ENCODE measurements around the gene CDH13.

CDH13 gene

GRCh38 chr16:83134638-83135037 is 507.9 kb downstream of the CDH13 start:
- no peak for TF ChIP-seq ZFX (IDR thresholded peaks at IDR 0.05; ENCODE audit: borderline replicate concordance)
- no peak for TF ChIP-seq CTCF (IDR thresholded peaks at IDR 0.05)
- no peak overlapping the region for H3K27ac ChIP-seq

DNA sequence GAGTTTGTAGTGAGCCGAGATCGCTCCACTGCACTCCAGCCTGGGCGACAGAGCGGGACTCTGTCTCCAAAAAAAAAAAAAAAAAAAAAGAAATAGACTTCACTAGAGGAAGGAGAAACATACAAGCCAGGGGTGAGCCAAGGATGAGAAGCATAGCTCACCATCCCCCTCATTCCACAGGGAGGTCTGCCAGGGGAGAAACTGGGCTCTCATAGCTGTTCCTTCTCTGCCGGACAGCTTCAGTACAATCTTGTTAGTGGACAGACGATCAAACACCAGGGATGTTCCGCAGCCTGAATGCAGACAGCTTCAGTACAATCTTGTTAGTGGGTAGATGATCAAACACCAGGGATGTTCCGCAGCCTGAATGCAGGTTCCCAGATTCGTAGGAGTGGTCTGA is 509.6 kb downstream of the CDH13 start:
- TF ChIP-seq ZFX (IDR thresholded peaks at IDR 0.05; ENCODE audit: borderline replicate concordance) (no peak), CTCF (IDR thresholded peaks at IDR 0.05) (no peak)
- H3K27ac ChIP-seq: no peak overlapping the region

DNA sequence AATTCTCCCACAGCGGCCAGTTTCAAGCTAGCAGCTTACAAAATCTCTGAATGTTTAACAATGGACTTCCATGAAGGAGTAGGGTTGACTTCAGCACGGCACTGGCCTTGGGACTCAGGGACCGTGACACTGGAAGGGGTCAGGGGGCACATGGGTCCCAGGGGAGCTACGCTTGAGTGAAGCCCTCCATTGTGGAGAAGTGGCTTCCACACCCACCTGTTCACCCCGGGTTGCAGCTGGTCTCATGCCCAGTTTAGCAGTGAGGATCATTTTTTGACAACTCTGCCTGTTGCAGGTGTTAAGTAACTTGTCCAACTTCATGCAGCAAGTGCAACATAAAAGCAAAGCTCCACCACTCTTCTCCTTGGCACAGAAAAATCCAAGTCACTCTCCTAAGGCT is 510.2 kb downstream of the CDH13 start:
- no peak for TF ChIP-seq ZFX (IDR thresholded peaks at IDR 0.05; ENCODE audit: borderline replicate concordance)
- TF ChIP-seq CTCF (IDR thresholded peaks at IDR 0.05): no peak
- H3K27ac ChIP-seq: no peak overlapping the region

GRCh38 chr16:83137326-83137781 is 510.6 kb downstream of the CDH13 start:
- H3K27ac ChIP-seq: no peak overlapping the region
- no peak for TF ChIP-seq CTCF (IDR thresholded peaks at IDR 0.05)
- TF ChIP-seq ZFX (IDR thresholded peaks at IDR 0.05; ENCODE audit: borderline replicate concordance): no peak

GRCh38 chr16:83137894-83138293 is 511.1 kb downstream of the CDH13 start:
- H3K27ac ChIP-seq: no peak overlapping the region
- no peak for TF ChIP-seq ZFX (IDR thresholded peaks at IDR 0.05; ENCODE audit: borderline replicate concordance)
- no peak for TF ChIP-seq CTCF (IDR thresholded peaks at IDR 0.05)

GRCh38 chr16:83138512-83138911 is 511.7 kb downstream of the CDH13 start:
- TF ChIP-seq CTCF (IDR thresholded peaks at IDR 0.05): no peak
- TF ChIP-seq ZFX (IDR thresholded peaks at IDR 0.05; ENCODE audit: borderline replicate concordance): no peak
- no peak overlapping the region for H3K27ac ChIP-seq

DNA sequence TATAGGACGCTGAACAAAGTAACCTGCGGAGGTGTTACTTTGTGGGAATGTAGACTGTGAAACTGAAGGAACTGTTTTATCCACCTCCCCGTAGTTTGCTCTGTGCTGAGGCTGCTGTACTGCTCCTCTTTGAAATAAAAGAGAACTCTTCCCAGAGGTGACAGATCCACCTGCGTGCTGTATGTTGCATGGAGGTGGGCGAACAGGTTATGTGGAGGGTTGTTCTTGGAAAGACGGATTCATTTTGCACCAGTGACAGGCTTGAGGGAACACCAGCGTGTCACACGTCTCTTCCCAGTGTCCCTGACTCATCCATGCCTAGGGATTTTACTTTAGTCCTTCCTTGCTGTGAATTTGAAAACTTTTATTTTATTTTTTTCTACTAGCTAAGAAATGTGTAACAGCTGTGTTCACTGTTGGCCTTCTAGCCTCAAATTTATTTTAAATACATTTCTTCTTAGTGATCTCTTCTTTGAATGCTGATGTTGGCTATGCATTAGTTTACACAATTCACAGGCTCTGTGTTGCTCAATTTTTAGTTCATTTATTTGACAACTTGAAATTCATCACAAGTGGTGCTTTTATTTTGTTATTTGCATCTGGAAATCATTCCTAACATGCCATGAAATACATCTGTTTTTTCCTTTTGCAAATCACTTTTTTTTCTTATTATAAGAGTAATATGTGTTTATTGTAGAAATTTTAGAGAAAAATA is 512.4 kb downstream of the CDH13 start:
- TF ChIP-seq ZFX (IDR thresholded peaks at IDR 0.05; ENCODE audit: borderline replicate concordance): no peak
- no peak for TF ChIP-seq CTCF (IDR thresholded peaks at IDR 0.05)
- no peak overlapping the region for H3K27ac ChIP-seq
